OCI-LY7 (cell line): ENCODE measurements around the gene FAM13A.

Experiments
- CTCF ChIP-seq: fragments of 200-600 bp; sonication (generic); conservative IDR thresholded peaks from 2 replicates; pipeline ENCODE4 v1.5.1; 2014; ENCODE audit warnings: mild to moderate bottlenecking, antibody characterized with exemption, low read length, moderate library complexity, mixed read lengths
- EZH2phosphoT487 ChIP-seq: fragments of 200-600 bp; sonication (generic); IDR thresholded peaks from 2 replicates; pipeline ENCODE4 v1.6.1; 2018; ENCODE audit warnings: low read depth, borderline replicate concordance, mild to moderate bottlenecking, mixed run types, antibody characterized with exemption, low read length, moderate library complexity, mixed read lengths

DNA sequence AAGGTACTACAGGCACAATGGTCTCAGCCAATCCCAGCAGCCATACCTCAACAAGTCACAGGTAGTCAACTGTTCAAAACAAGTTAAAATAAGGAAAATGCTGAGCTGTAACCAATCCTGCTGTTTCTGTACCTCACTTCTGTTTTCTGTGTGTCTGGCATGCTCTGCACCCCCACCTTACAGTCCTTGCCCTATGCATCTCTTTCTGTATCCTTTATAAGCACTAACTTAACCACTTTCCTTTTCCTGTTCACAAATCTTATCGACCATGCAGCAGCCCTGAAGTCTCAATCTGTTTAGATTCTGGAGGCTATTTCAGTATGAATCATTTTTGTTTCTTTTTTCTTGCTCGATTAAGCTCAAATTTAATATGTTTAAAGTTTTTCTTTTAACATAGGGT, 12.5 kb upstream of the FAM13A start:
- no peak for TF ChIP-seq CTCF
- no peak for TF ChIP-seq EZH2phosphoT487
